Left ventricle myocardium inferior (tissue), 1 donor: Measurements from ENCODE around the gene TSBP1. TPM values are rescaled to one million over a fixed set of nuclear protein-coding genes. Genes with fewer than 3 reads are reported as not detected.
"Not testable (repeated sequence)": the region's sequence is repeated elsewhere in the genome, so short reads cannot be mapped to it uniquely, and the experiment has no call there.

Experiments used
- DNase-seq: peaks from one replicate; pipeline ENCODE4 v3.0.0-alpha.2; 2020
- H3K27ac ChIP-seq: fragments of 200-600 bp; replicated peaks from 2 replicates; pipeline ENCODE4 v1.8.0; 2021
- H3K27me3 ChIP-seq: fragments of 200-600 bp; 2 replicates; pipeline ENCODE4 v1.8.0; 2021; ENCODE audit warnings: low read depth
- H3K36me3 ChIP-seq: fragments of 200-600 bp; 2 replicates; pipeline ENCODE4 v1.8.0; 2021
- H3K4me1 ChIP-seq: fragments of 200-600 bp; 2 replicates; pipeline ENCODE4 v1.8.0; 2021
- H3K4me3 ChIP-seq: fragments of 200-600 bp; 2 replicates; pipeline ENCODE4 v1.8.0; 2021; ENCODE audit warnings: mild to moderate bottlenecking, moderate library complexity
- H3K9me3 ChIP-seq: fragments of 200-600 bp; replicated peaks from 2 replicates; pipeline ENCODE4 v1.8.0; 2021
- intact Hi-C: fragments of 100-400 bp; cut with micrococcal nuclease; formaldehyde crosslinking; loops from one replicate; pipeline ENCODE4 v1.11.0; 2022
- total RNA-seq: library from RNA; stranded (reverse); fragmentation: NEBNext Ultra II Directional; extraction: Animal tissue kit (Norgen Biotek cat#: 25700); gene quantifications from one replicate; pipeline ENCODE4 v1.2.1, GENCODE V29; 2021
- TF ChIP-seq, protein P1 (sequence below): fragments of 200-600 bp; IDR thresholded peaks from 2 replicates; pipeline ENCODE4 v1.8.0; 2021; ENCODE audit warnings: antibody characterized with exemption, mild to moderate bottlenecking, borderline replicate concordance
- donor health status: DM: no; HTN: yes; CAD: no; lungs with severe emphysema.

Gene TSBP1
- total RNA-seq, 1 donor from 2014 or later = not detected

DNA sequence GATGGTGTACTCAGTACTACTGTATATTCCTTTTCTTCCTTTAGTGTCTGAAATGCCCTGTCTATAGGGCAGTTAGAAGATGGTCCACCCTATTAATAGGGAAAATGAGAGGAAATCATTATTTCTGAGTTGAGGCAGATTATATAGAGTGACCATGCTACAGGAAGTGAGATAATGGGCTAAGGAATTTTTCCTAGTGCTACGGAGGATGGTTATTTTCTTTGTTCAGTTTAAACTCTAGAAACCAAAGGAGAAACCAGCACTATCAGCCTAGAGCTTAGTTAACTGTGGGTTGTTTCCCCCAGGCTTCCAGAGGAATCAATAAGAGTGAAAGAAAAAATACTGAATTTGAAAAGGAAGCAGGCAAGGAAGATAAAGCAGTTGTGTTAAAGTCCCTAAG lies 474 bp downstream of the TSBP1 start:
- Histone ChIP-seq H3K27ac (no peak overlapping the region), H3K4me1 (no peaks in the 10 kb centered on the region), H3K4me3 (no peak overlapping the region), H3K27me3 (no peaks in the 10 kb centered on the region), H3K36me3 (no peaks in the 10 kb centered on the region), H3K9me3 (no peaks in the 10 kb centered on the region)
- DNase-seq = no peak
- TF ChIP-seq, protein P1, sequence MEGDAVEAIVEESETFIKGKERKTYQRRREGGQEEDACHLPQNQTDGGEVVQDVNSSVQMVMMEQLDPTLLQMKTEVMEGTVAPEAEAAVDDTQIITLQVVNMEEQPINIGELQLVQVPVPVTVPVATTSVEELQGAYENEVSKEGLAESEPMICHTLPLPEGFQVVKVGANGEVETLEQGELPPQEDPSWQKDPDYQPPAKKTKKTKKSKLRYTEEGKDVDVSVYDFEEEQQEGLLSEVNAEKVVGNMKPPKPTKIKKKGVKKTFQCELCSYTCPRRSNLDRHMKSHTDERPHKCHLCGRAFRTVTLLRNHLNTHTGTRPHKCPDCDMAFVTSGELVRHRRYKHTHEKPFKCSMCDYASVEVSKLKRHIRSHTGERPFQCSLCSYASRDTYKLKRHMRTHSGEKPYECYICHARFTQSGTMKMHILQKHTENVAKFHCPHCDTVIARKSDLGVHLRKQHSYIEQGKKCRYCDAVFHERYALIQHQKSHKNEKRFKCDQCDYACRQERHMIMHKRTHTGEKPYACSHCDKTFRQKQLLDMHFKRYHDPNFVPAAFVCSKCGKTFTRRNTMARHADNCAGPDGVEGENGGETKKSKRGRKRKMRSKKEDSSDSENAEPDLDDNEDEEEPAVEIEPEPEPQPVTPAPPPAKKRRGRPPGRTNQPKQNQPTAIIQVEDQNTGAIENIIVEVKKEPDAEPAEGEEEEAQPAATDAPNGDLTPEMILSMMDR = no peak
- intact Hi-C loops = no loop called here

DNA sequence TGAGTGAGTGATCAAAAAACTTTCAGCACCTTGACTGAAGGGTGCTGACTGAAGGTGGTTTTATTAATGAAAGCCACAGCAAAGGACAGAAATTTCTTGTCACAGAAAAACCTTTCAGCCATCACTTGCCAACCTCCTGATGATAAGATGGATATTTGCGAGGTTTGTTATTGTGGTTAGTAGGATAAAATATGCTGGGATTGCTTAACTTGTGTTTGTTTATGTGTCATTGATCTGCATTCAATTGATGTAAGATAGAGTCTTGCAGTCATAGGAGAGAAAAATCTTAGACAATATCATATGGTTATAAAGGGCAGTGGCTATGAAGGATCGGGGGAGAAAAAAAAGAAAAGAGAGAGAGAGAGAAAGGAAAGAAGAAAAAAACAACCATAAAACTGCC lies 1.2 kb downstream of the TSBP1 start:
- Histone ChIP-seq H3K4me1 (no peaks in the 10 kb centered on the region), H3K36me3 (no peaks in the 10 kb centered on the region), H3K27ac (no peak overlapping the region), H3K27me3 (no peaks in the 10 kb centered on the region), H3K4me3 (no peak overlapping the region), H3K9me3 (no peaks in the 10 kb centered on the region)
- no peak for DNase-seq
- TF ChIP-seq, protein P1 = no peak
- intact Hi-C loops = no loop called here

DNA sequence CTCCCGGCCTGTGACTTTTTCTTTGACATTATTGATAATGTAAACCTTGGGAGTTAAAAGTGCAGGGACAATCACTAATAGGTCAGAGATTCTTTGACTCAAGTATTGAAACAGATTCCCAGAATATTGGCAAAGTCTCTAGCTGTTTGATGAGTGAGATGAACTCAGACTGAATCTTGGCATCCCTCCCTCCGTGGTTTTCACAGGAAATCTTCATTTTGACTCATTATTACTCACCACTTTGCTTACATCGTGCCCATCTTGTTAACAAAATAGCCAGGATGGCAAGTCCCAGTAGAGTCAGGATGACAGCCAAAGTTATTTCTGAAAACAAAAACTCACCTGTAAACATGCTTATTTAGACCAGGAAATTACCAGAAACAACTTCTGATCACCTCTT lies 2.0 kb downstream of the TSBP1 start:
- no peaks in the 10 kb centered on the region for H3K27me3 ChIP-seq
- H3K36me3 ChIP-seq = no peaks in the 10 kb centered on the region
- DNase-seq = no peak
- intact Hi-C loops = no loop called here
- H3K4me3 ChIP-seq = no peak overlapping the region
- TF ChIP-seq, protein P1 = no peak
- peaks cover under 1% of the 10 kb centered on the region for H3K9me3 ChIP-seq
- no peaks in the 10 kb centered on the region for H3K4me1 ChIP-seq
- H3K27ac ChIP-seq = no peak overlapping the region

DNA sequence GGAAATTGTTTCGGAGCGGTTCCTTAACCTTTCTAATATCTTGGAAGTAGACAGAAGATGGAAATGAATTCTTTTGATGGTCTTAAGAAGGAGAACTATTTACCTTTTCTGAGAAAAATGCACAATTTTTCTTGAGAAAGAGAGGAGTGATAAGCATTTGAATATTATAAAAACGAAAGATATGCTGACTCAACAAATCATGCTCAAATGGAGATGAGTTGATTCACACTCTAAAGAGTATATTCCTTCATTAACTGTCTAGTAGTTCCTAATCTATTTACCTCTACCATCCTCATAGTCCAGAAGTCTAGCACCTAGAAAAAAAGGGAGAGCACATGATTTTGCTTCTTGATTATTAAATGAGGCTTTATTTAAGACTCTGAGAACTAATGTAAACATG lies 4.1 kb downstream of the TSBP1 start:
- Histone ChIP-seq H3K27ac (no peak overlapping the region), H3K36me3 (no peaks in the 10 kb centered on the region), H3K9me3 (peaks cover 11% of the 10 kb centered on the region), H3K27me3 (no peaks in the 10 kb centered on the region), H3K4me1 (no peaks in the 10 kb centered on the region), H3K4me3 (no peak overlapping the region)
- intact Hi-C loops = no loop called here
- DNase-seq = no peak
- TF ChIP-seq, protein P1 = no peak

DNA sequence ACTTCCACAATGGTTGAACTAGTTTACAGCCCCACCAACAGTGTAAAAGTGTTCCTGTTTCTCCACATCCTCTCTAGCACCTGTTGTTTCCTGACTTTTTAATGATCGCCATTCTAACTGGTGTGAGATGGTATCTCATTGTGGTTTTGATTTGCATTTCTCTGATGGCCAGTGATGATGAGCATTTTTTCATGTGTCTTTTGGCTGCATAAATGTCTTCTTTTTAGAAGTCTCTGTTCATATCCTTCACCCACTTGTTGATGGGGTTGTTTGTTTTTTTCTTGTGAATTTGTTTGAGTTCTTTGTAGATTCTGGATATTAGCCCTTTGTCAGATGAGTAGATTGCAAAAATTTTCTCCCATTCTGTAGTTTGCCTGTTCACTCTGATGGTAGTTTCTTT lies 12.5 kb downstream of the TSBP1 start:
- H3K4me1 ChIP-seq = not testable (repeated sequence)

DNA sequence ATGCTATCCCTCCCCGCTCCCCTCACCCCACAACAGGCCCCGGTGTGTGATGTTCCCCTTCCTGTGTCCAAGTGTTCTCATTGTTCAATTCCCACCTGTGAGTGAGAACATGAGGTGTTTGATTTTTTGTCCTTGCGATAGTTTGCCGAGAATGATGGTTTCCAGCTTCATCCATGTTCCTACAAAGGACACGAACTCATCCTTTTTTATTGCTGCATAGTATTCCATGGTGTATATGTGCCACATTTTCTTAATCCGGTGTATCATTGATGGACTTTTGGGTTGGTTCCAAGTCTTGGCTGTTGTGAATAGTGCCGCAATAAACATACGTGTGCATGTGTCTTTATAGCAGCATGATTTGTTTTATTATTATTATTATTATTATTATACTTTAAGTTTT lies 13.2 kb downstream of the TSBP1 start:
- intact Hi-C loops = not testable (repeated sequence)

More for the DNA sequence above, 12.5 kb downstream of the TSBP1 start:
- H3K9me3 ChIP-seq, H3K4me3 ChIP-seq, H3K27me3 ChIP-seq, intact Hi-C loops, DNase-seq, H3K27ac ChIP-seq, H3K36me3 ChIP-seq: not testable (repeated sequence)

DNA sequence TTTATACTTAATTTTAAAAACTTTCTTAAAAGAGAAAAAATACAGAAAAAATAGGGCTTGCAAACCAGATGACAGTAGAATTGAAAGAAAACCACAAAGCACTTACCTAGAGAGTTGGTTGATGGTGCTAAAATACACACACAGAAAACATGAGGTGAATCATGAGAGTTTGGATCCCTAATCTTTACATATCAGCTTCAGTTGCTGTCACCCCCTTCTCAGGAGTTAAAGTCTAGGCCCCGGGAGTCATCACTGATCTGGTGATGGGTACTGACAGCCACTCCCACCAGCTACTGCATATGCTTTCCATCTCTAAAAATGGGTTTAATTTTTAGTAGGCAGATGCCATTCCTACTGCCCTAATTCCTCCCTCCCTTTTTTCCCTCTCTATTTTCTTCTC lies 16.7 kb downstream of the TSBP1 start:
- no peaks in the 10 kb centered on the region for H3K36me3 ChIP-seq
- H3K27me3 ChIP-seq = no peaks in the 10 kb centered on the region
- H3K9me3 ChIP-seq = no peaks in the 10 kb centered on the region
- TF ChIP-seq, protein P1 = no peak
- intact Hi-C loops = no loop called here
- DNase-seq = no peak
- no peak overlapping the region for H3K27ac ChIP-seq
- no peaks in the 10 kb centered on the region for H3K4me1 ChIP-seq
- no peak overlapping the region for H3K4me3 ChIP-seq

More for the DNA sequence above, 13.2 kb downstream of the TSBP1 start:
- not testable (repeated sequence) for H3K36me3 ChIP-seq, H3K27me3 ChIP-seq, H3K9me3 ChIP-seq, DNase-seq, H3K27ac ChIP-seq, H3K4me3 ChIP-seq, H3K4me1 ChIP-seq
